Urothelium cell line (cell line): ENCODE data around the gene RRP12.

Source experiments
- DNase-seq: peaks from one replicate; pipeline ENCODE4 v3.0.0; 2011; ENCODE audit warnings: low spot score, mixed read lengths
- FAIRE-seq: peaks from 2 replicates; lab custom pipeline; 2011; peaks lifted over from hg19 to GRCh38; lab: Jason Lieb, UNC

RRP12 gene

GRCh38 chr10:97318772-97319651 is 82.1 kb downstream of the RRP12 start, which contains the start of gene FRAT1:
TSS of gene FRAT1 (plus strand) at chr10:97319271. CDS start at chr10:97319454, 183 bp downstream.
- FAIRE-seq (peak; percentile 90), DNase-seq (peak; percentile 83)

GRCh38 chr10:97314671-97315070 is 86.5 kb downstream of the RRP12 start:
- no peak for DNase-seq
- FAIRE-seq, result no peak

GRCh38 chr10:97312897-97313296 is 88.2 kb downstream of the RRP12 start:
- DNase-seq (no peak), FAIRE-seq (no peak)

GRCh38 chr10:97311111-97311626 is 90.0 kb downstream of the RRP12 start:
- FAIRE-seq, result no peak
- no peak for DNase-seq

GRCh38 chr10:97307866-97308780 is 93.0 kb downstream of the RRP12 start:
- DNase-seq (no peak), FAIRE-seq (no peak)

- no peak for FAIRE-seq
These were observed 93.7 kb downstream of the RRP12 start for GRCh38 chr10:97307441-97307840.

More at GRCh38 chr10:97307441-97307840, 93.7 kb downstream of the RRP12 start:
- DNase-seq, result no peak
